HCT116 (cell line): ENCODE results near the gene SLX1A. TPM values are rescaled to one million over a fixed set of nuclear protein-coding genes. Genes with fewer than 3 reads are reported as not detected.
A peak's percentile ranks its signal among the peaks of the same experiment; 100 is the strongest.
"Not testable (repeated sequence)": the region's sequence is repeated elsewhere in the genome, so short reads cannot be mapped to it uniquely, and the experiment has no call there.

Source experiments
- ATAC-seq: fragments of 200-7000 bp; cut with Tn5 transposase; 2 replicates; pipeline ENCODE4 v1.9.1; 2020; ENCODE audit warnings: mild to moderate bottlenecking, moderate library complexity
- BruUV-seq: library from RNA; stranded (reverse); fragments of 400-500 nt; replicated peaks from 2 replicates; lab custom pipeline; 2021; lab: Mats Ljungman, UMichigan
- CTCF ChIA-PET: fragments of 300-600 bp; sonication (Branson Sonifier 250); formaldehyde crosslinking; loops from one replicate; lab custom pipeline; 2021; ENCODE audit warnings: antibody characterized with exemption; lab: Charles Lee
- POLR2A ChIA-PET: fragments of 300-600, 350-600 bp; sonication (Branson Sonifier 250); formaldehyde crosslinking; loops from one replicate; lab custom pipeline; 2021; ENCODE audit warnings: antibody characterized with exemption; lab: Charles Lee
- RAD21 ChIA-PET, 2 experiments: fragments of 300-600 bp; sonication (Branson Sonifier 250); formaldehyde crosslinking; loops; one replicate each; lab custom pipeline; 2023; ENCODE audit warnings: low total read pairs in 2 of 2; ENCODE audit not compliant: uncharacterized antibody in 2 of 2, unreplicated experiment in 2 of 2, low non-redundant PET in 1 of 2; lab: Charles Lee
- DNase-seq: peaks from one replicate; pipeline ENCODE4 v3.0.0-alpha.2; 2010; ENCODE audit warnings: low read depth, low spot score
- H2AFZ ChIP-seq: fragments of 200-600 bp; shearing (Covaris generic), sonication (generic); 2 replicates; pipeline ENCODE4 v1.6.1; 2017; ENCODE audit warnings: low read depth, mixed run types, mixed read lengths, antibody characterized with exemption, low read length; ENCODE audit not compliant: poor library complexity, severe bottlenecking
- H3K27ac ChIP-seq: 2 replicates; pipeline ENCODE4 v1.5.1; 2012; ENCODE audit warnings: low read depth, low read length
- H3K27me3 ChIP-seq: fragments of 200-600 bp; sonication (generic); 2 replicates; pipeline ENCODE4 v1.6.1; 2016; ENCODE audit warnings: mixed run types, low read length, mixed read lengths; ENCODE audit not compliant: insufficient read depth
- H3K36me3 ChIP-seq, 2 experiments: fragments of 200-500 bp in 1 of 2; fragments of 200-600 bp in 1 of 2; sonication (Bioruptor generic) in 1 of 2; sonication (generic) in 1 of 2; 2 replicates each; pipeline versions ENCODE4 v1.5.1 to v1.6.1; 2014 to 2016; ENCODE audit warnings: low read length in 2 of 2, inconsistent platforms in 1 of 2, mixed read lengths in 1 of 2, mixed run types in 1 of 2; ENCODE audit not compliant: insufficient read depth in 2 of 2, control insufficient read depth in 1 of 2
- H3K4me1 ChIP-seq, 2 experiments: fragments of 200-600 bp in 1 of 2; sonication (generic) in 1 of 2; 2 replicates each; pipeline versions ENCODE4 v1.5.1 to v1.6.1; 2012 to 2017; ENCODE audit warnings: low read length in 2 of 2, inconsistent platforms in 1 of 2, mild to moderate bottlenecking in 1 of 2, mixed read lengths in 1 of 2, mixed run types in 1 of 2, moderate library complexity in 1 of 2; ENCODE audit not compliant: insufficient read depth in 2 of 2, control insufficient read depth in 1 of 2
- H3K4me2 ChIP-seq: fragments of 200-600 bp; sonication (generic); 2 replicates; pipeline ENCODE4 v1.6.1; 2017; ENCODE audit warnings: mixed run types, low read length, mixed read lengths
- H3K4me3 ChIP-seq, 2 experiments: fragments of 200-600 bp in 1 of 2; sonication (generic) in 1 of 2; replicated peaks in 1 of 2; 2 replicates each; pipeline ENCODE4 v1.5.1; 2011 to 2016; ENCODE audit warnings: low read length in 2 of 2, control low read depth in 1 of 2, low read depth in 1 of 2, mild to moderate bottlenecking in 1 of 2, mixed read lengths in 1 of 2, mixed run types in 1 of 2
- H3K79me2 ChIP-seq: fragments of 200-600 bp; sonication (generic); 2 replicates; pipeline ENCODE4 v1.6.1; 2017; ENCODE audit warnings: mild to moderate bottlenecking, mixed run types, low read length, moderate library complexity, mixed read lengths; ENCODE audit not compliant: insufficient read depth
- H3K9ac ChIP-seq: fragments of 200-600 bp; sonication (generic); 2 replicates; pipeline ENCODE4 v1.6.1; 2016; ENCODE audit warnings: low read length, mixed read lengths
- H3K9me2 ChIP-seq: fragments of 200-600 bp; sonication (generic), shearing (Covaris generic); 2 replicates; pipeline ENCODE4 v1.6.1; 2017; ENCODE audit warnings: mixed run types, mild to moderate bottlenecking, moderate library complexity; ENCODE audit not compliant: insufficient read depth
- H3K9me3 ChIP-seq, 2 experiments: fragments of 200-500 bp in 1 of 2; fragments of 200-600 bp in 1 of 2; sonication (Bioruptor generic) in 1 of 2; sonication (generic) in 1 of 2; 2 replicates each; pipeline ENCODE4 v1.6.1; 2014 to 2017; ENCODE audit warnings: low read length in 2 of 2, mixed read lengths in 2 of 2, inconsistent platforms in 1 of 2, low read depth in 1 of 2, mild to moderate bottlenecking in 1 of 2, mixed run types in 1 of 2, moderate library complexity in 1 of 2; ENCODE audit not compliant: control insufficient read depth in 1 of 2, insufficient read depth in 1 of 2
- H4K20me1 ChIP-seq: fragments of 200-600 bp; sonication (generic), shearing (Covaris generic); 2 replicates; pipeline ENCODE4 v1.6.1; 2017; ENCODE audit warnings: mixed run types, mild to moderate bottlenecking, moderate library complexity; ENCODE audit not compliant: insufficient read depth
- intact Hi-C: fragments of 100-400 bp; cut with micrococcal nuclease; formaldehyde crosslinking; loops from 2 replicates; pipeline ENCODE4 v1.10.0; 2022
- total RNA-seq: library from RNA; stranded (reverse); gene quantifications from one replicate; pipeline ENCODE4 v1.2.1, GENCODE V29; 2021; ENCODE audit not compliant: unreplicated experiment

The SLX1A gene
- total RNA-seq, 1 experiment from 2014 or later: 48.3 TPM

GRCh38 chr16:30205541-30206236, 12.0 kb downstream of the SLX1A start:
- POLR2A ChIA-PET, H3K4me1 ChIP-seq, H2AFZ ChIP-seq, H3K36me3 ChIP-seq, H3K9me3 ChIP-seq, RAD21 ChIA-PET, H4K20me1 ChIP-seq, CTCF ChIA-PET, DNase-seq, intact Hi-C loops, H3K27me3 ChIP-seq, H3K9me2 ChIP-seq, H3K79me2 ChIP-seq, BruUV-seq, H3K27ac ChIP-seq: not testable (repeated sequence)
- Histone ChIP-seq H3K4me2 (peak overlapping the region; percentile 62), H3K9ac (peak overlapping the region; percentile 33; the same call in 1 of the 2 replicates), H3K4me3 (peak overlapping the region; percentile 39 to 54)
- ATAC-seq: peak; percentile 65

- BruUV-seq, H4K20me1 ChIP-seq, H2AFZ ChIP-seq, POLR2A ChIA-PET, H3K27ac ChIP-seq, H3K27me3 ChIP-seq, H3K36me3 ChIP-seq, RAD21 ChIA-PET, CTCF ChIA-PET, H3K9me2 ChIP-seq, H3K4me1 ChIP-seq, intact Hi-C loops, H3K9me3 ChIP-seq, DNase-seq, H3K79me2 ChIP-seq: not testable (repeated sequence)
- H3K4me3 ChIP-seq: peak overlapping the region; percentile 39 to 54; a peak in 3 of 4 replicates
- H3K4me2 ChIP-seq: peak overlapping the region; percentile 62
- peak; percentile 40 for ATAC-seq
- peak overlapping the region; percentile 33; the same call in 1 of the 2 replicates for H3K9ac ChIP-seq
Measured at GRCh38 chr16:30206252-30206651, 12.6 kb downstream of the SLX1A start.

GRCh38 chr16:30207063-30207704, 13.5 kb downstream of the SLX1A start:
- H3K79me2 ChIP-seq, POLR2A ChIA-PET, H3K4me2 ChIP-seq, CTCF ChIA-PET, DNase-seq, H3K9ac ChIP-seq, H3K4me3 ChIP-seq, H3K4me1 ChIP-seq, H3K36me3 ChIP-seq, RAD21 ChIA-PET, H3K9me3 ChIP-seq, H3K27me3 ChIP-seq, H4K20me1 ChIP-seq, BruUV-seq, H3K27ac ChIP-seq, H3K9me2 ChIP-seq, H2AFZ ChIP-seq, intact Hi-C loops: not testable (repeated sequence)
- peak; percentile 75 for ATAC-seq

- RAD21 ChIA-PET, intact Hi-C loops, H3K9ac ChIP-seq, H3K27me3 ChIP-seq, H3K4me2 ChIP-seq, DNase-seq, H3K9me2 ChIP-seq, BruUV-seq, H3K79me2 ChIP-seq, H3K36me3 ChIP-seq, H3K4me1 ChIP-seq, H3K27ac ChIP-seq, H3K4me3 ChIP-seq, CTCF ChIA-PET, H4K20me1 ChIP-seq, H2AFZ ChIP-seq, POLR2A ChIA-PET, H3K9me3 ChIP-seq: not testable (repeated sequence)
- peak; percentile 23 for ATAC-seq
Measured at GRCh38 chr16:30209032-30209431, 15.4 kb downstream of the SLX1A start.
